ENCODE results near the gene TCHP. TPM values are rescaled to one million over a fixed set of nuclear protein-coding genes. Genes with fewer than 3 reads are reported as not detected.

The TCHP gene
- total and polyA plus RNA-seq, 2 of the 13 experiments (the other 11 are each of a cell fraction or from before 2014, with no cell fraction given): 6.7 to 12.2 TPM

DNA sequence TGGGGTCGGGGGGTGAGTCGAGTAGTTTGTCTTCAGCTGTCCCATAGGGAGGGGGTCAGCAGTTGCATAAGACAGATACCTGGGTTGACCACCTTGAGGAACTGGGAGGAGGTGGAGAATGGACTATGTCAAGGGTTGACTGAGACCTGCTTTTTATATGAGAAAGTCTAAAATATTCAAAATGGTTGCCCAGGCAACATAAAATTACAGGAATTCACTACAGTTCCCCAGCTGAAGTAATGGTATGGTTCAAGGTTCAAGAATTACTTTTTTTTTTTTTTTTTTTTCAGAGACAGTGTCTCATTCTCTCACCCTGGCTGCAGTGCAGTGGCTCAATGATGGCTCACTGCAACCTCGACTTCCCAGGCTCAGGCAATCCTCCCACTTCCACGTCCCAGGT lies 5.1 kb upstream of the TCHP start (continued):
- TF ChIP-seq, protein P1, sequence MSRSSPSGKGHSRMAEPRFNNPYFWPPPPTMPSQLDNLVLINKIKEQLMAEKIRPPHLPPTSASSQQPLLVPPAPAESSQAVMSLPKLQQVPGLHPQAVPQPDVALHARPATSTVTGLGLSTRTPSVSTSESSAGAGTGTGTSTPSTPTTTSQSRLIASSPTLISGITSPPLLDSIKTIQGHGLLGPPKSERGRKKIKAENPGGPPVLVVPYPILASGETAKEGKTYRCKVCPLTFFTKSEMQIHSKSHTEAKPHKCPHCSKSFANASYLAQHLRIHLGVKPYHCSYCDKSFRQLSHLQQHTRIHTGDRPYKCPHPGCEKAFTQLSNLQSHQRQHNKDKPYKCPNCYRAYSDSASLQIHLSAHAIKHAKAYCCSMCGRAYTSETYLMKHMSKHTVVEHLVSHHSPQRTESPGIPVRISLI (CRISPR knock-in tag; IDR thresholded peaks at IDR 0.05; ENCODE audit: borderline replicate concordance): peak; percentile 68
- no peak for TF ChIP-seq HMGA1 (CRISPR knock-in tag; conservative IDR thresholded peaks at IDR 0.05)
- TF ChIP-seq, protein P2, sequence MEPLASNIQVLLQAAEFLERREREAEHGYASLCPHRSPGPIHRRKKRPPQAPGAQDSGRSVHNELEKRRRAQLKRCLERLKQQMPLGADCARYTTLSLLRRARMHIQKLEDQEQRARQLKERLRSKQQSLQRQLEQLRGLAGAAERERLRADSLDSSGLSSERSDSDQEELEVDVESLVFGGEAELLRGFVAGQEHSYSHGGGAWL (CRISPR knock-in tag; IDR thresholded peaks at IDR 0.05): no peak
- no peak for TF ChIP-seq MTF1 (CRISPR knock-in tag; IDR thresholded peaks at IDR 0.05)
- TF ChIP-seq NCOR1 (IDR thresholded peaks at IDR 0.05; ENCODE audit: borderline replicate concordance, low read length): peak; percentile 59; the same call in 1 of the 2 replicates
- no peak for TF ChIP-seq BRCA1 (CRISPR knock-in tag; IDR thresholded peaks at IDR 0.05)
- TF ChIP-seq, protein P3, sequence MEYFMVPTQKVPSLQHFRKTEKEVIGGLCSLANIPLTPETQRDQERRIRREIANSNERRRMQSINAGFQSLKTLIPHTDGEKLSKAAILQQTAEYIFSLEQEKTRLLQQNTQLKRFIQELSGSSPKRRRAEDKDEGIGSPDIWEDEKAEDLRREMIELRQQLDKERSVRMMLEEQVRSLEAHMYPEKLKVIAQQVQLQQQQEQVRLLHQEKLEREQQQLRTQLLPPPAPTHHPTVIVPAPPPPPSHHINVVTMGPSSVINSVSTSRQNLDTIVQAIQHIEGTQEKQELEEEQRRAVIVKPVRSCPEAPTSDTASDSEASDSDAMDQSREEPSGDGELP (IDR thresholded peaks at IDR 0.05; ENCODE audit: borderline replicate concordance, low read depth): 0 out of 2 replicates have a peak, but pooled peaks have one; percentile 25
- no peak for TF ChIP-seq MTA1 (CRISPR knock-in tag; IDR thresholded peaks at IDR 0.05; ENCODE audit: borderline replicate concordance)
- TF ChIP-seq, protein P4, sequence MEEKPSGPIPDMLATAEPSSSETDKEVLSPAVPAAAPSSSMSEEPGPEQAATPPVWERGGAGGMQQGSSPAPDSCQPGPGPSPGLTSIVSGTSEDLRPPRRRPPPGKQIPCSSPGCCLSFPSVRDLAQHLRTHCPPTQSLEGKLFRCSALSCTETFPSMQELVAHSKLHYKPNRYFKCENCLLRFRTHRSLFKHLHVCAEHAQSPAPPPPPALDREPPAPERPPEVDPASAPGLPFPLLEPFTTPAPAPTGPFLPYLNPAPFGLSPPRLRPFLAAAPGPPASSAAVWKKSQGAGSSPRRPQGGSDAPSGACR (CRISPR knock-in tag; IDR thresholded peaks at IDR 0.05): no peak
- TF ChIP-seq KDM2A (CRISPR knock-in tag; IDR thresholded peaks at IDR 0.05; ENCODE audit: borderline replicate concordance, low read depth): no peak
- TF ChIP-seq RFX1 (IDR thresholded peaks at IDR 0.05): peak; percentile 59; the same call in 1 of the 2 replicates
- TF ChIP-seq RORA (CRISPR knock-in tag; IDR thresholded peaks at IDR 0.05): no peak
- TF ChIP-seq, protein P5, sequence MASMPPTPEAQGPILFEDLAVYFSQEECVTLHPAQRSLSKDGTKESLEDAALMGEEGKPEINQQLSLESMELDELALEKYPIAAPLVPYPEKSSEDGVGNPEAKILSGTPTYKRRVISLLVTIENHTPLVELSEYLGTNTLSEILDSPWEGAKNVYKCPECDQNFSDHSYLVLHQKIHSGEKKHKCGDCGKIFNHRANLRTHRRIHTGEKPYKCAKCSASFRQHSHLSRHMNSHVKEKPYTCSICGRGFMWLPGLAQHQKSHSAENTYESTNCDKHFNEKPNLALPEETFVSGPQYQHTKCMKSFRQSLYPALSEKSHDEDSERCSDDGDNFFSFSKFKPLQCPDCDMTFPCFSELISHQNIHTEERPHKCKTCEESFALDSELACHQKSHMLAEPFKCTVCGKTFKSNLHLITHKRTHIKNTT (CRISPR knock-in tag; IDR thresholded peaks at IDR 0.05): no peak
- no peak for TF ChIP-seq HOXA3 (CRISPR knock-in tag; IDR thresholded peaks at IDR 0.05)
- TF ChIP-seq TAF1 (CRISPR knock-in tag; IDR thresholded peaks at IDR 0.05): no peak
- TF ChIP-seq RFX3 (CRISPR knock-in tag; IDR thresholded peaks at IDR 0.05): peak; percentile 61; the same call in 1 of the 2 replicates
- TF ChIP-seq MZF1 (CRISPR knock-in tag; IDR thresholded peaks at IDR 0.05; ENCODE audit: borderline replicate concordance): no peak
- TF ChIP-seq, protein P6, sequence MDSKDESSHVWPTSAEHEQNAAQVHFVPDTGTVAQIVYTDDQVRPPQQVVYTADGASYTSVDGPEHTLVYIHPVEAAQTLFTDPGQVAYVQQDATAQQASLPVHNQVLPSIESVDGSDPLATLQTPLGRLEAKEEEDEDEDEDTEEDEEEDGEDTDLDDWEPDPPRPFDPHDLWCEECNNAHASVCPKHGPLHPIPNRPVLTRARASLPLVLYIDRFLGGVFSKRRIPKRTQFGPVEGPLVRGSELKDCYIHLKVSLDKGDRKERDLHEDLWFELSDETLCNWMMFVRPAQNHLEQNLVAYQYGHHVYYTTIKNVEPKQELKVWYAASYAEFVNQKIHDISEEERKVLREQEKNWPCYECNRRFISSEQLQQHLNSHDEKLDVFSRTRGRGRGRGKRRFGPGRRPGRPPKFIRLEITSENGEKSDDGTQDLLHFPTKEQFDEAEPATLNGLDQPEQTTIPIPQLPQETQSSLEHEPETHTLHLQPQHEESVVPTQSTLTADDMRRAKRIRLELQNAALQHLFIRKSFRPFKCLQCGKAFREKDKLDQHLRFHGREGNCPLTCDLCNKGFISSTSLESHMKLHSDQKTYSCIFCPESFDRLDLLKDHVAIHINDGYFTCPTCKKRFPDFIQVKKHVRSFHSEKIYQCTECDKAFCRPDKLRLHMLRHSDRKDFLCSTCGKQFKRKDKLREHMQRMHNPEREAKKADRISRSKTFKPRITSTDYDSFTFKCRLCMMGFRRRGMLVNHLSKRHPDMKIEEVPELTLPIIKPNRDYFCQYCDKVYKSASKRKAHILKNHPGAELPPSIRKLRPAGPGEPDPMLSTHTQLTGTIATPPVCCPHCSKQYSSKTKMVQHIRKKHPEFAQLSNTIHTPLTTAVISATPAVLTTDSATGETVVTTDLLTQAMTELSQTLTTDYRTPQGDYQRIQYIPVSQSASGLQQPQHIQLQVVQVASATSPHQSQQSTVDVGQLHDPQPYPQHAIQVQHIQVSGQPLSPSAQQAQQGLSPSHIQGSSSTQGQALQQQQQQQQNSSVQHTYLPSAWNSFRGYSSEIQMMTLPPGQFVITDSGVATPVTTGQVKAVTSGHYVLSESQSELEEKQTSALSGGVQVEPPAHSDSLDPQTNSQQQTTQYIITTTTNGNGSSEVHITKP (CRISPR knock-in tag; IDR thresholded peaks at IDR 0.05; ENCODE audit: low read depth): peak; percentile 74

Data from HepG2 (cell line).